Eye (tissue), 1 donor: ENCODE measurements around the gene KRTAP22-1.

Experiments used
- DNase-seq: peaks from one replicate; pipeline ENCODE4 v3.0.0-alpha.2; 2015

KRTAP22-1 gene

DNA sequence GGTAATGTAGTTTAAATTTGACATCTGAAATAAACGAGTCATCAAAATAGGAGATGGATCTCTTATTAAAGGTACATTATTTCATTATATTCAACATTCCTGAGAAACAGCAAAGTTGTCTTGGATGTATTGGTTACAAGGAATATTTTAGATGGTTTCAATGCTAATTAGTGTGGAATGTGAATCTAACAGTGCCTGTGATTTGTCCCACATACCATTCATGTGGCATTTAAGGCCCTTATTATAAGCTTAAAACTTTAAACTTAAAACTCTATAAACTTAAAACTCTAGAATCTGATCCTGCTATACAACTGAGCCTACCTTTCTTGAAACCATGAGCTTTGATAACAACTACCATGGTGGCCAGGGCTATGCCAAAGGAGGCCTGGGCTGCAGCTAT lies at the start of gene KRTAP22-1:
KRTAP22-1 (plus strand) TSS at position 301 of the 400 bp plus-strand sequence.
- no peak for DNase-seq

DNA sequence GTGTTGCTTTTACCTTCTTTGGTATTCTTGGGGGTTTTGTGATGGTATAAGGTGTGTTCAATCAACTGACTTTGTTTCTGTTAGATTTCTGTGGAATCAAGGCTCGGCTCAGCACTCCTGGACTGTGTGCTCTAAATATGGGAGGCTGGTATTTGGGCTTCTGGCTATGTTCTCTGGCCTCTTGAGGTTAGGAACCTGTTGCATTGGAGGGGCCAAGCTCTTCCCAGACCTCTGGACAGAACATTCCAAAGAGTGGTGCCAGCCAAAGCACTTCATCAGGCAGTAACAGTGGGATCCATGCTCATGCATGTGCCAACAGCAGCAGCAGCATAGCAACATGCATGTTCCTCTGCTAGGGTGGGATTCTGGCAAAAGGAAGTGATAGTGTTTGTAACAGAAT lies 48.1 kb upstream of the KRTAP22-1 start:
- DNase-seq, result no peak

GRCh38 chr21:30555095-30555494 lies 45.8 kb upstream of the KRTAP22-1 start:
- DNase-seq, result no peak

- DNase-seq, result no peak
Observed at GRCh38 chr21:30561264-30561895, 39.5 kb upstream of the KRTAP22-1 start, which contains the start of gene KRTAP19-7. Gene KRTAP19-7 (minus strand): TSS chr21:30561314. CDS start chr21:30561289, 25 bp downstream.

GRCh38 chr21:30561957-30562356 lies 38.9 kb upstream of the KRTAP22-1 start:
- no peak for DNase-seq

- no peak for DNase-seq
Observed at GRCh38 chr21:30563072-30563471, 37.8 kb upstream of the KRTAP22-1 start.

DNA sequence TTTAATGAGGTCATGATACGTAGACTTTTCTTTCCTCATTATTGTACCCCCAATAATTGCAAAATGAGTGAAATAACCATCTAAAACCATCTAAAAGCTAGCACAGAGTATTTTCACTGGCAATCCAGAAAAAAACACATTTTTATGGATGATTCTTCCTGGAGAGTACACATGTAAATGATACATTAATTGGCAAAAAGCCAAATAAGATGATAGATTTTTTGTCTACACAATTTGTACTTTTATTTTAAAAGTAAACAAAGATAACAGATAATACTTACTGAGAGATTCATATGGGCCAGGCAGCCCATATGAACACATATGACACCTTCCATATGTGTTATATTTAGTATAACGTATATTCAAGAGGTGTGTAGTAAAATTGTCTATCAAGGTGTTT lies 37.3 kb upstream of the KRTAP22-1 start:
- DNase-seq, result no peak

- no peak for DNase-seq
Observed at GRCh38 chr21:30567617-30568016, 33.3 kb upstream of the KRTAP22-1 start.

GRCh38 chr21:30577766-30578165 lies 23.1 kb upstream of the KRTAP22-1 start:
- DNase-seq, result no peak

DNA sequence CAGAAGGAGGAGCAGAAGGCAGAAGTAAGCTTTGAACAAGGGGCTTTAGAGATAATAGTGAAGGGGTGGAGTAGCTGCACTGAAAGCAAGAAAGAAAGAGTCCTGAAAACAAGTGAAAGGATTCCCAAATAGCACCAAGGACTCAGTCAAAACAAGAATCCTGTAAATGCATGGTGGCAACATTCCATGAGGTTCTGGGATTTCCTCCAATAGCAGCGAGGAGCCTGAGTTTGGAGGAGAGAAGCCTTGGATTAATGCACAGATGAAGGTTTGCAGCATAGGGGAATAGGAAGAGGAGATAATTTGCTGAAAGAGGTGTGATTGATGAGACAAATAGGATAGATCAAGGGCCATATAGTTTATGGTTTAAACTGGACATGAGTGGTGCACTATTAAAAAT lies 21.5 kb upstream of the KRTAP22-1 start:
- DNase-seq, result no peak

DNA sequence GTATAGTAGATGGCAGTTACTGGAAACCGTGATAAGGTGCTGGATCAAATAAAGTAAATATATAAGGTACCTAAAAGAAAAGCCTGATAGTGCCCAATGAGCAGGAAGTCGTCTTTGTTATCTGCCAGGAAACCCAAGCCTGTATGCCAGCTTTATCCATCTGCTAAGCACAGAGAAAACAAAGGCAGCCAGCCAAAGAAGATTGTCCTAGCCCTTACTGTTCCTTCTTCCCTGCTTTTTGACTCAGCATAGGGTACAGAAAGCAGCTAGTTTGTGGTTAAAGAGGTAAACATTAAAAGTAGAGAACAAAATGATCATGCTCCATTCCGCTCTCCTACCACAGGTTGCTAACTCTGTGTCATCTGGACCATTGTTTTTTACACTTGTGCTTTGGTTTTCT lies 20.8 kb upstream of the KRTAP22-1 start:
- DNase-seq, result no peak

GRCh38 chr21:30582870-30583269 lies 18.0 kb upstream of the KRTAP22-1 start:
- DNase-seq, result peak; percentile 31

- no peak for DNase-seq
Observed at GRCh38 chr21:30590297-30590696, 10.6 kb upstream of the KRTAP22-1 start, which contains the start of gene KRTAP22-2. Gene KRTAP22-2 (minus strand): TSS chr21:30590397.

GRCh38 chr21:30592140-30592539 lies 8.7 kb upstream of the KRTAP22-1 start, which contains the start of gene KRTAP6-3:
Gene KRTAP6-3 (plus strand): TSS chr21:30592440. CDS start chr21:30592446, 6 bp downstream.
- DNase-seq, result no peak

DNA sequence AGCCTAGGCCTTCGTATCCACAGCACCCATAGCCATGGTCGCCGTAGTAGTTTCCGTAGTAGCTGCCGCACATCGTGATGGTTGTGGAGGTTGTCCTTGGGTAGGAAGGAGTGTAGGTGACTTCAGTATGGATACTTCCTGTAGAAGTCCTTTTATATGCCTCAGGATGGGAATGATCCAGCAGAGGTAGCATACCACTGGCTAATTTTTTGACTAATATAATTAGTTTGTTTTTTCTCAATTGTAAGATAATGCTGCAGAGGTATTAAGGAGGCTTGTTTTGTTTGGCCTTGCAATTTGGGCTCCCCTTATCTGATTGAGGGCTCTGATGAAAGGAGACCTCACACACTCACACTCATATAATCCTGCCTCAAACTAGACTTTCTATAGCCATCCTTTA lies 2.1 kb upstream of the KRTAP22-1 start, which contains the start of gene KRTAP6-2:
KRTAP6-2 (minus strand) TSS at position 101 of the 400 bp plus-strand sequence; CDS start at position 73, 28 bp downstream.
- DNase-seq, result no peak

GRCh38 chr21:30605968-30606367 lies 5.1 kb downstream of the KRTAP22-1 start:
- DNase-seq, result no peak

DNA sequence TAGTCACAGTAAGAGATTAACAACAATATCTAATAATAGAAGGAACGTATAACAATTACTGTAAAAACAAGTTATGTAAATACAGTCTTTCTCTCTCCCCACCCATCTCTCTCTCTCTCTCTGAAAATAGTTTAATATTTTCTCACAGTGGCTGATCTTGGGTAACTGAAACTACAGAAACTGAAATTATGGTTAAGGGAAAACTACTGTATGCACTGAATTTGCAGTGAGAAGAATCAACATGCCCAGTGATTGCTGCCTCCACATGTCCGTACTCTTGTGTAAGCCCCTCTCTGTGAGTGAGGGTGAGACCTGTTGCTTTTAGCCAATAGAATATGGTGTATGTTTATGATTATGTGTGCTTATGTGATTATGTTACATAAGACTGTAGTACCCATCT lies 11.2 kb downstream of the KRTAP22-1 start:
- DNase-seq, result no peak

- no peak for DNase-seq
Observed at GRCh38 chr21:30613836-30614235, 12.9 kb downstream of the KRTAP22-1 start, which contains the start of gene KRTAP6-1. Gene KRTAP6-1 (minus strand): TSS chr21:30613930. CDS start chr21:30613904, 26 bp downstream.

GRCh38 chr21:30615199-30615598 lies 14.3 kb downstream of the KRTAP22-1 start:
- no peak for DNase-seq

GRCh38 chr21:30616125-30616524 lies 15.2 kb downstream of the KRTAP22-1 start, which contains the start of gene KRTAP20-1:
Gene KRTAP20-1 (plus strand): TSS chr21:30616425. CDS start chr21:30616455, 30 bp downstream.
- no peak for DNase-seq

- DNase-seq, result no peak
Observed at GRCh38 chr21:30620080-30620479, 19.2 kb downstream of the KRTAP22-1 start.

DNA sequence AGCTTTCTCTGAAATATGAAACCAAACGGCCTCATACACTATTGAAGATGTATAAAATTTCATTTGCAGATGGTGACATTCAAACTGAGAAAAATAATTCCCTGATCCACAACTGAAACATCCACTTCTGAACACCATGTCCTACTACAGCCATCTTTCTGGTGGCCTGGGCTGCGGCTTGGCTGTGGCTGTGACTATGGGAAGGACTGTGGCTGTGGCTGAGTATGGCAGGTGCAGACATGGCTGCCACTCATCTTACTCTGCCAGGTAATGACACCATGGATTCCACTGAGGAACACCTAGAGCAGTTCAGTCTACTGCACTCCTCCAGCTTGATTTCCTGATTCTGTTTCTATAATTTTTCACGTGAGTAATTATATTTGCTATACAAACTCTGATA lies 19.6 kb downstream of the KRTAP22-1 start, which contains the start of gene KRTAP20-4:
KRTAP20-4 (plus strand) TSS at position 106 of the 400 bp plus-strand sequence.
- DNase-seq, result no peak

DNA sequence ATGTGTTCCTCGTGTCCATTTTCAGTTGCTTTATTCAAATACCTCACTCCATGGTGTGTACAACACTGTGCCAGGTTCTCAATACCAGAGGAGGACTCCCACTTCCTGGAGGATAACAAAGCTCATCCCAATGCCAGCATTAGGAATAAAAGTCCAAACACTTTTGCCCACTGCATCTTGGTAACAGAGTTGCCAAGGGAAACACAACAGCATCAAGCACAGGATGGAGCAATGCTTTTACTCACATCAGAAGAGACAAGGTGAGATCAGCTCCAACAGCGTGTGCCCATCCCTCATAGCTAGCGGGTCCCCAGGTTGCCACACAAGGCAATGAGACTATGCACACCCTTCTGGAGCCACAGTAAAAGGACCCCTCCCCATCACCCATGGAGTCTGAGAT lies 22.5 kb downstream of the KRTAP22-1 start:
- no peak for DNase-seq

DNA sequence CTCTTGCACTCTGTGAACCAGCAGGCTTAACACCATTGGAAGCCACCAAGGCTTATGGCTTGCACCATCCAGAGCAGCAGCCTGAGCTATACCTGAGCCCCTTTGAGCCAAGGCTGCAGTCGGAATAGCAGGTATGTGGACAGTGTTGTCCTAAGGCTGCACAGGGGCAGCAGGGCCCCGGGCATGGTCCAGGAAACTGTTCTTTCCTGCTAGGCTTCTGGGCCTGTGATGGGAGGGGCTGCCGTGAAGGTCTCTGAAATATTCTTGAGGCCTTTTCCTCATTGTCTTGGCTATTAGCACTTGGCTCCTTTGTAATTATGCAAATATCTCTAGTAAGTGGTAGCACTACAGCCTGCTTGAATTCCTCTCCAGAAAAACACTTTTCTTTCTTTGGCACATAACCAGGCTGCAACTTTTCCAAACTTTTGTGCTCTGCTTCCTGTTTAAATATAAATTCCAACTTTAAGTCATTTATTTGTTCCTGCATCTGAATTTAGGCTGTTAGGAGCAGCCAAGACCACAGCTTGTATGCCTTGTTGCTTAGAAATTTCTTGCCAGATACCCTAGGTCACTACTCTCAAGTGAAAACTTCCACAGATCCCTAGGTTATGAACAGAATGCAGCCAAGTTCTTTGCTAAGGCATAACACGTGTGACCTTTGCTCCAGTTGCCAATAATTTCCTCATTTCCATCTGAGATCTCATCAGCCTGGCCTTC lies 24.7 kb downstream of the KRTAP22-1 start:
- no peak for DNase-seq
